ENCODE measurements around the gene VSTM2L.

VSTM2L gene

DNA sequence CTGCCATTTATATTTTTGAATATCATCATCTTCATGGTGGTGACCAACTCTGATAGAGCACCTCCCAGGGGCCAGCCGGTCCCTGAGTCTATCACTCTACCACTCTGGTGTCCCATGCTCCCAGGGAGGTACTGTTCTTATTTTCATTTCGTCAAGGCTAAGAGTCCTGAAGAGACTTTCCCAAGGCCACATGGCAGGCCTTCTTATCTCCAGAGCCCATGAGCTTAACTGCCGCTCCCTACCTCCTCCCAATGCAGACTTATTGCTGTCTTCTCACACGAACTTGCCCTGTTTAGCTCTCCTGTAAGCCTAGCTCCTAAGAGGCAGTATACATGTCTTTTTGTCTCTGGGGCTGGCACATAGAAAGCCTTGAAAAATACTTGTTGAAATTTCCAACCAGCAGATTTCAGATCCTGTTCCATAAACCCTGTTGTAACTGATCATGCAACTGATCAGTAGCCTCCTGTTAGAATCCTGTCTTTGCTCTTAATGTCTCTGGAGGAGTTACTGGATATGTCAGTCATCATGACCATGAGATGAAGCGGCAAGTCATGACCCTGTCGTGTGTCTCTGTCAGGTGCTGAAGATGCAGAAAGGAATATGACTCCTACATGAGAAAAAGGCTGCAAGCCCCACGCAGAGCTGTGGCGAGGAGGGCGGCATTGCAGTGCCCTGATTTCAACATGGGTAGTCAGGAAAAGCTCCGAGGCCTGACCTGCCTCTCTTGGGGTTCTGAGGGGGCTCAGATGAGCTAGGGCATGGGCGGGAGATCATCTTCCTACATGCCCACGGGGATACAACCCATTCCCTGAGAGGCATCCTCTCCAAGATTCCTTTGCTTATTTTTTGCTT, 70.4 kb downstream of the VSTM2L start:
- TF ChIP-seq CTCF (IDR thresholded peaks at IDR 0.05; ENCODE audit: low read depth, low read length) (no peak), POLR2A (IDR thresholded peaks at IDR 0.05; ENCODE audit: extremely low read depth, insufficient read length) (no peak), MYC (IDR thresholded peaks at IDR 0.05; ENCODE audit: low read depth, low read length) (no peak), MAX (IDR thresholded peaks at IDR 0.05; ENCODE audit: low read depth, low read length) (no peak)
- DNase-seq (ENCODE audit: low read depth), result no peak
- no peak overlapping the region for H3K4me3 ChIP-seq (ENCODE audit: low read depth, low read length)

DNA sequence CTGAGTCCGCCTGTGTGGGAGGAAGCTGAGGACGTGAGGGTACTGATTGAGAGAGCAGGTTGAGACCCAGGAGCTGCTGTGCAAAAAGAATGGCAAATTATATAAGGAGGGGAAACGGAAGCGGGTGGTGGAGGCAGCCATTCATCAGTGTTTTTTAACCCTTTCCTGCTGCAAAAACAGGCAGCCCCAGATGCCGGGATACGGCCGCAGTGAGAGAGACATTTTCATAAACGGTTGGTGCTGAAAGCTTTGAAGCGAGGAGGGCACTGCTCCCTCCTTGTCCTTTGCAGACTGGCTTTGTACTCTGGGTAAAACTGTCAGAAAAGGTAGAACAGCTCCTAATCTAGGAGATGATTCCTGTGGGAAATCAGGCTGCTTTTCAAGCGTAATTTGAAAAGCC, 74.0 kb downstream of the VSTM2L start:
- DNase-seq (ENCODE audit: low read depth), result no peak
- H3K4me3 ChIP-seq (ENCODE audit: low read depth, low read length), result no peak overlapping the region
- no peak for TF ChIP-seq MYC (IDR thresholded peaks at IDR 0.05; ENCODE audit: low read depth, low read length)
- TF ChIP-seq POLR2A (IDR thresholded peaks at IDR 0.05; ENCODE audit: extremely low read depth, insufficient read length), result no peak
- TF ChIP-seq CTCF (IDR thresholded peaks at IDR 0.05; ENCODE audit: low read depth, low read length), result no peak
- no peak for TF ChIP-seq MAX (IDR thresholded peaks at IDR 0.05; ENCODE audit: low read depth, low read length)

GRCh38 chr20:37977338-37977737, 74.4 kb downstream of the VSTM2L start:
- TF ChIP-seq POLR2A (IDR thresholded peaks at IDR 0.05; ENCODE audit: extremely low read depth, insufficient read length) (no peak), MAX (IDR thresholded peaks at IDR 0.05; ENCODE audit: low read depth, low read length) (no peak)
- DNase-seq (ENCODE audit: low read depth), result no peak
- H3K4me3 ChIP-seq (ENCODE audit: low read depth, low read length), result no peak overlapping the region

- no peak overlapping the region for H3K4me3 ChIP-seq (ENCODE audit: low read depth, low read length)
- DNase-seq (ENCODE audit: low read depth), result no peak
- TF ChIP-seq MYC (IDR thresholded peaks at IDR 0.05; ENCODE audit: low read depth, low read length) (no peak), CTCF (IDR thresholded peaks at IDR 0.05; ENCODE audit: low read depth, low read length) (no peak), POLR2A (IDR thresholded peaks at IDR 0.05; ENCODE audit: extremely low read depth, insufficient read length) (no peak), MAX (IDR thresholded peaks at IDR 0.05; ENCODE audit: low read depth, low read length) (no peak)
These were observed 74.9 kb downstream of the VSTM2L start for GRCh38 chr20:37977786-37978185.

DNA sequence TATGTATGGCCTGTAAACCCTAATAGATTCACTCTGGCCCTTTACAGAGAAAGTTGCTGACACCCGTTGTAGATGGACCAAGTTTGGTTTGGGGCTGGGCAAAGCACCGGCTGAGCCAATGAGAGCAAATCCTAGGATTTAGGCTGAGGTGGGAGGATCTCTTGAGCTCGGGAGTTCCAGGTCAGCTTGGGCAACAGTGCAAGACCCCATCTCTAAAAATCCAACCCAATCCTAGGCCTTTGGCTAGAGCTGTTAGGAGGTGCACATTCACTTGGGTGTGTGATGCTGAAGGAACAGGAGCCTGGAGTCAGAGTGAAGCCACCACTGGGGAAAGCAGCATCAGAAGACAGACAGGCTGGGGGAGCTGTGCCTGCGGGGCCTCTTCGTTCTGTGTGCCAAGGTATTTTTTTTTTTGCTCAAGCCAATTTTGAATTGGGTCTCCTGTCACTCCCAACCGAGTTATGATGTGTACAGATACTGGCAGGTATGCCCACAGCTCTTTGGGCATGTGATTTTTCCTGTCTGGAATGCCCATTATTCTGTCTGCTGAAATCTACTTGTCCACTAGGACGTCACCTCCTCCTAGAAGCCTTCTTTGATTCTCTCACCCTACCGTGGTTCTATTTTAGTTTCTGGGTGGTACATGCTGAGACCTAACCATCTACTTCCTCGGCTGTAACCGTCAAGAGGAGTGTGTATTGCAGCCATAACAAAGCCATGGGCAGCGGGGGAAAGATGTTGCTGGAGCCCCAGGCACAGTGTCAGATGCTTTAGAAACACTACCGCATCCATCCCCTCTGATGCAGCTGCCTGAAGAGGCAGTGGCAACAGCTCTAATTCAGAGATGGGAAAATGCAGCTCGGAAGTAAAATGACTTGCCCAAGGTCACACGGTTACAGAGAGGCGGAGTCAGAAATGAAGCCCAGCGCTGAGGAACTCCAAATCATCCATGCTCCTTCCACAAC, 76.4 kb downstream of the VSTM2L start:
- no peak overlapping the region for H3K4me3 ChIP-seq (ENCODE audit: low read depth, low read length)
- no peak for DNase-seq (ENCODE audit: low read depth)
- no peak for TF ChIP-seq CTCF (IDR thresholded peaks at IDR 0.05; ENCODE audit: low read depth, low read length)
- TF ChIP-seq MAX (IDR thresholded peaks at IDR 0.05; ENCODE audit: low read depth, low read length), result no peak
- no peak for TF ChIP-seq MYC (IDR thresholded peaks at IDR 0.05; ENCODE audit: low read depth, low read length)
- TF ChIP-seq POLR2A (IDR thresholded peaks at IDR 0.05; ENCODE audit: extremely low read depth, insufficient read length), result no peak
